KG1 (cell line): ENCODE measurements around the gene GGA3.
"Not testable (repeated sequence)": the region's sequence is repeated elsewhere in the genome, so short reads cannot be mapped to it uniquely, and the experiment has no call there.

Experiments used
- DNase-seq: peaks from one replicate; lab custom pipeline; 2025; lab: John Stamatoyannopoulos, UW

Gene GGA3

DNA sequence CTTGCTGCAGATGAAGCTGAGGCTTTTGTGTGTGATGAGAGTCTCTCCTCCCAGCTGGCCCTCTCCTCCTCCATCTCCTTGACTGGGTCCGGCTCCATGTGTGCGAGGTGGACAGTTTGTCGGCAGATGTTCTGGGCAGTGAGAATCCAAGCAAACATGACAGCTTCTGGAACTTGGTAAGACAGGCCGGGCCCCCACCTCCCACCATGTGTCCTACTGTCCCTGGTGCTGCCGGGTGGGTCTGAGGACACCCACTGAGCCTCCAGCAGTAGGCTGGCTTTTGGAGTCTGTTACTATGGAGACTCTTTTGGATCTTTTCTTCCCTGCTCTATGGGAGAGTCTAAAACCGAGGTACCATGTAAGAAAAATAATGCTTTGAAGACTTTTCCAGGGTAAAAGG lies 43.3 kb downstream of the GGA3 start:
- DNase-seq: no peak

GRCh38 chr17:75209061-75209460 lies 52.3 kb downstream of the GGA3 start:
- DNase-seq: no peak

DNA sequence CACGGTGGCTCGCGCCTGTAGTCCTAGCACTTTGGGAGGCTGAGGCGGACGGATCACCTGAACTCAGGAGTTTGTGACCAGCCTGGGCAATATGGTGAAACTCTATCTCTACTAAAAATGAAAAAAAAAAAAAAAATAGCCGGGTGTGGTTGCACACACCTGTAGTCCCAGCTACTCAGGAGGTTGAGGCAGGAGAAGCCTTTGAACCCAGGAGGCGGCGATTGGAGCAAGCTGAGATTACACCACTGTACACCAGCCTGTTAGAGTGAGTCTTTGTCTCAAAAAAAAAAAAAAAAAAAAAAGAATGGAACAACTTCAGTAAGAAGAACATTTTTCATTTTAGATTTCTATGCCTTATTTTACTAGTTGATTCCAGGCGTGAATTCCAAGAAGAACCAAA lies 53.2 kb downstream of the GGA3 start:
- no peak for DNase-seq

GRCh38 chr17:75207760-75208159 lies 53.6 kb downstream of the GGA3 start:
- DNase-seq: no peak

GRCh38 chr17:75207050-75207407 lies 54.4 kb downstream of the GGA3 start:
- not testable (repeated sequence) for DNase-seq

DNA sequence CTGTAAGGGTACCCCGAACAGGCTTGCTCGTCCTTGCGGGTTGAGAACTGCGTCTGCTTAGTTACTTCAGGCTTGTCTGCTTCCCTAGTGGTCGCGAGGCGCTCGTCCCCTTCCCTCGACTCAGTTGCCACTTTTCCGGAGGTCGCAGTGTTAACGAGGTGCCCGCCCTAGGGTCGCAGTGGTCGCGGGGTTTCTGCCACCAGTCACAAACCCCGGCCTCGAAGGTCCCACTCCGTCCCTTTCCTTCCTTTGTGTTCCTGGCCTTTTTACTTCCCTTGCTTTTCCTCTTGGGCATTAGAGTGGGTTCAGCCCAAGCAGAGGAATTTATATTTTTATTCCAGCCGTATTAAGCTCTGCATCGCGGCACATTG lies 55.6 kb downstream of the GGA3 start:
- no peak for DNase-seq

GRCh38 chr17:75205037-75205792 lies 56.2 kb downstream of the GGA3 start, which contains the start of gene NUP85:
NUP85 (plus strand) TSS chr17:75205679; CDS start chr17:75205762, 83 bp downstream.
- DNase-seq: peak; percentile 89

DNA sequence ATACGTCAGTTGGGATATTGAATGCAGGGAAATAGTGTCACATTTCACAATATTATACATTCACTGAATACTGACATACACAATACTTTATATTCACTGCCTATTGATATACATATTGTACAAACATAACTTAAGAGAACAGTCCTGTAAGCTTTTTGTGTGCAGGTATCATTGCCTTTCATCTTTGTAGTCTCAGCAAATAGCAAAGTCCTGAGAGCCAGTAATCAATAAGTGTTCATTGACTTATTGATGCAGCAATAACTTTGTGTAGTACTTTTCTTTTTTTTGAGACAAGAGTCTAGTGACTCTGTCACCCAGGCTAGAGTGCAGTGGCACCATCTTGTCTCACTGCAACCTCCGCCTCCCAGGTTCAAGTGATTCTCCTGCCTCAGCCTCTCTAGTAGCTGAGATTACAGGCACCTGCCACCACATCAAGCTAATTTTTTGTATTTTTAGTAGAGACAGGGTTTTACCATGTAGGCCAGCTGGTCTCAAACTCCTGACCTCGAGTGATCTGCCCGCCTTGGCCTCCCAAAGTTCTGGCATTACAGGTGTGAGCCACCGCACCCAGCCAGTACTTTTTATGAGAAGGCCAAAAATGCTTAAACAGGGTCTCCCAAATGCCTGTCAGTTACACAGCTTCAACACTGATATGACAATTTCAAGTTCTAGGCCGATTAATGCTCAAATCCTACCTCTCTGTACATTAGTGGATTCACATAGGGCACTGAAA lies 61.4 kb downstream of the GGA3 start:
- no peak for DNase-seq

- DNase-seq: no peak
These were observed 66.5 kb downstream of the GGA3 start for GRCh38 chr17:75194879-75195278.

GRCh38 chr17:75191584-75191983 lies 69.8 kb downstream of the GGA3 start:
- DNase-seq: no peak

GRCh38 chr17:75188614-75189013 lies 72.8 kb downstream of the GGA3 start:
- no peak for DNase-seq
